ENCODE results near the gene IZUMO4. TPM values are rescaled to one million over a fixed set of nuclear protein-coding genes. Genes with fewer than 3 reads are reported as not detected.

IZUMO4 gene
- polyA plus RNA-seq, 4 donors, result 6.2 to 7.2 (median 7.0) TPM

DNA sequence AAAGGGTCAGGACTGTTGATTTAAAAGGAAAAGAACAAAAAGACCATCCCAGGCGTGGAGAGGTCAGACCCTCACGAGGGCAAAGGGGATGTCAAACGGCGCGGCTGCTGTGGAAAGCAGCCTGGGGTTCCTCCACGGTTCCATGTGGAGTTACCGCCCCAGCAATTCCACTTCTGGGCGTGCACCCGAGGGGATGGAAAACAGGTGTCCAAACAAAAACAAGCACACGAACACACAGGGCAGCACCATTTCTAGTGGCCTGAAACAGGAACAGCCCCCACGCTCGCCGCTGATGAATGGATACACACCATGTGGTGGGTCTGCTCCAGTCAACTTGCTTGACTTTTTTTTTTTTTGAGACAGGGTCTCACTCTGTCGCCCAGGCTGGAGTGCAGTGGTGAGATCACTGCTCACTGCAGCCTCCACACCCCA is 43.4 kb downstream of the IZUMO4 start:
- no peak for DNase-seq (ENCODE audit: low read depth in 4 of 4, low spot score in 3 of 4)

DNA sequence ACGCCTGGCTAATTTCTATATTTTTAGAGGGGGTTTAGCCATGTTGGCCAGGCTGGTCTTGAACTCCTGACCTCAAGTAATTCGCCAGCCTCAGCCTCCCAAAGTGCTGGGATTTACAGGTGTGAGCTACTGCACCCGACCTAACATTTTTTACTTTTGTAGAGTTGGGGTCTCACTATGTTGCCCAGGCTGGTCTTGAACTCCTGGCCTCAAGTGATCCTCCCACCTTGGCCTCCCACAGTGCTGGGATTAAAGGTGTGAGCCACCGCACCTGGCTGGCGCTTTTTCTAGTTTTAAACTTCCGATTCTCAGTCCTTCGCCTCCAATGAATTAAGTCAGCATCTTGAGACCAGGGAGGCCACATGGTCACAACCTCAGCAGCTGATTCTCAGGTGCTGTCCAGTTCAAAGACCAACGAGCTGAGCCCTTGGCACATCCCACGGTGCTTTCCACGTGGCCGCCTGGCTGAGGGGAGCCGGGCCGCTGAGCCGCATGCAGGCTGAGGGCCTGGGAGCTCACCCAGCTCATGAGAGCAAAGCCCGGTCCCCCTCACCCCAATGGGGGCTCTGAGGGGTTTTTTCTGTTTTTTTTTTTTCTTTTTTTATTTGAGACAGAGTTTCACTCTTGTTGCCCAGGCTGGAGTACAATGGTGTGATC is 45.6 kb downstream of the IZUMO4 start:
- DNase-seq (ENCODE audit: low read depth in 4 of 4, low spot score in 3 of 4), result no peak

- DNase-seq (ENCODE audit: low read depth in 4 of 4, low spot score in 3 of 4), result no peak
These were observed 47.5 kb downstream of the IZUMO4 start for GRCh38 chr19:2144190-2144589.

DNA sequence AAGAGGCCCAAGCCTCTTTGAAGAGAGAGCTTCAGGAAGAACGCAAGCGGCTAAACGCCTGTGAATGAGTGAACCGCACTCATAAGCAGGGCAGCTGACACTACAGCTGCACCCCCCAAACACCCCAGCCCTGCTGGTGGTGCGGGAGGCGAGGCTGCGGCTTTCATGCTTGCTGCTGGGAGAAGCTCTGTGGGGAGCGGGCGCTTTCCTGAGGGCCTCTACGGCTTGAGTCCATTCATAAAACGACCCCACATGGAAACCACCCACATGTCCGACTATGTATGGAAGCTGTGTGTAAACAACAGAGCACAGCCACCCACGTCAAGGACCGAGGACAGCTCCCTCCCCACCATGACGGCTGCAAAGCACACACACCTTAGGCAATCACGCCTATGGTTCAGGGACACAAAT is 49.1 kb downstream of the IZUMO4 start:
- no peak for DNase-seq (ENCODE audit: low read depth in 4 of 4, low spot score in 3 of 4)

DNA sequence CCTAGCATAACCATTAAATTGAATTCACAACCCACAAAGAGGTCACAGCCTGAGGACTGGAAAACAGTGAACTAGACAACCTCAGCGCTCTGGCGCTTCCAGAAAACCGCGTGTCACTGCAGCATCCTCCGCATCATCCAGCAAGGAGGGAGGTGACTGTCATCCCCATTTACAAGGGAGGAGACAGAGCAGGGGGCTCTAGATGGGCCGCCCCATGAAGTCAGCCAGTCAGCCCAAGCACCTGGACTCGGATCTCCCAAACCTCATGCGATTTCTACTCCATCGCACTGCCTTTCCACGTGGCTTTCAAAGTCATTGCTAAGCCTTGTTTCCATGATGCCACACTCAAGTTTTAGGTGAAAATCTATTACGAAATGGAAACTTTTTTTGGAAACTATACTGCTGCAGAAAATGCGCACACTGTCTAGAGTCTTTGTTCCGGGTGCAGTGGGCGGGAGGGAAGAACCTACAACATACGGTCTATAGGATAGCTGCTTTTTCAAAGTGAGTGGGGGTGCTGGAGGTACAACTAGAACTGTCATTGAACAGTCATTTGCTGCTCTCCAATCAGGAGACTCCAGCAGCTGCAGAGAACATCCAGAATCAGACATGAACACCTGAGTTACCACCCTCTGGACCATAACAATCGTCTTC is 51.9 kb downstream of the IZUMO4 start:
- no peak for DNase-seq (ENCODE audit: low read depth in 4 of 4, low spot score in 3 of 4)

Other genes with a start within 250 kb of the IZUMO4 start
- 10 to 100 TPM; 23.5 to 32.9 (median 25.1) TPM for gene REXO1, start 248.4 kb upstream of the IZUMO4 start, polyA plus RNA-seq (ENCODE audit: insufficient read length in 4 of 4)
- gene KLF16, start 233.3 kb upstream of the IZUMO4 start, polyA plus RNA-seq (ENCODE audit: insufficient read length in 4 of 4), result 10 to 100 TPM in 1 of 4 donors, 1 to 10 TPM in 3; 6.1 to 12.3 (median 7.1) TPM
- 10 to 100 TPM; 37.8 to 71.5 (median 40.0) TPM for gene ABHD17A, start 211.4 kb upstream of the IZUMO4 start, polyA plus RNA-seq (ENCODE audit: insufficient read length in 4 of 4)
- gene ADAT3, start 191.5 kb upstream of the IZUMO4 start, polyA plus RNA-seq (ENCODE audit: insufficient read length in 4 of 4), result 1 to 10 TPM; 1.8 to 4.4 (median 2.2) TPM
- gene SCAMP4, start 191.5 kb upstream of the IZUMO4 start, polyA plus RNA-seq (ENCODE audit: insufficient read length in 4 of 4), result 10 to 100 TPM; 58.1 to 80.5 (median 73.0) TPM
- 10 to 100 TPM; 51.2 to 73.3 (median 58.7) TPM for gene CSNK1G2, start 155.7 kb upstream of the IZUMO4 start, polyA plus RNA-seq (ENCODE audit: insufficient read length in 4 of 4)
- 100 to 1,000 TPM in 2 of 4 donors, 10 to 100 TPM in 2; 86.4 to 114 (median 100) TPM for gene BTBD2, start 81.2 kb upstream of the IZUMO4 start, polyA plus RNA-seq (ENCODE audit: insufficient read length in 4 of 4)
- 10 to 100 TPM; 62.2 to 94.8 (median 66.3) TPM for gene MKNK2, start 45.7 kb upstream of the IZUMO4 start, polyA plus RNA-seq (ENCODE audit: insufficient read length in 4 of 4)
- 10 to 100 TPM; 23.4 to 26.8 (median 25.1) TPM for gene MOB3A, start 589 bp upstream of the IZUMO4 start, polyA plus RNA-seq (ENCODE audit: insufficient read length in 4 of 4)
- gene AP3D1, start 54.7 kb downstream of the IZUMO4 start, polyA plus RNA-seq (ENCODE audit: insufficient read length in 4 of 4), result 100 to 1,000 TPM in 3 of 4 donors, 10 to 100 TPM in 1; 96.5 to 124 (median 111) TPM
- 10 to 100 TPM; 22.8 to 32.3 (median 26.3) TPM for gene DOT1L, start 67.0 kb downstream of the IZUMO4 start, polyA plus RNA-seq (ENCODE audit: insufficient read length in 4 of 4)
- gene PLEKHJ1, start 139.4 kb downstream of the IZUMO4 start, polyA plus RNA-seq (ENCODE audit: insufficient read length in 4 of 4), result 10 to 100 TPM; 58.4 to 91.2 (median 63.3) TPM
- gene SF3A2, start 139.9 kb downstream of the IZUMO4 start, polyA plus RNA-seq (ENCODE audit: insufficient read length in 4 of 4), result 10 to 100 TPM; 65.4 to 91.1 (median 73.2) TPM
- gene AMH, start 152.4 kb downstream of the IZUMO4 start, polyA plus RNA-seq (ENCODE audit: insufficient read length in 4 of 4), result 1 to 10 TPM; 1.7 to 4.0 (median 2.2) TPM
- under 1 TPM; 0.30 to 0.91 (median 0.45) TPM for gene JSRP1, start 159.5 kb downstream of the IZUMO4 start, polyA plus RNA-seq (ENCODE audit: insufficient read length in 4 of 4)
- under 1 TPM in 3 of 4 donors, not detected in 1; 0.06 to 0.08 (median 0.06) TPM for gene PEAK3, start 185.3 kb downstream of the IZUMO4 start, polyA plus RNA-seq (ENCODE audit: insufficient read length in 4 of 4)
- under 1 TPM in 1 of 4 donors, not detected in 3; 0.06 TPM for gene LINGO3, start 211.2 kb downstream of the IZUMO4 start, polyA plus RNA-seq (ENCODE audit: insufficient read length in 4 of 4)
- gene LSM7, start 231.7 kb downstream of the IZUMO4 start, polyA plus RNA-seq (ENCODE audit: insufficient read length in 4 of 4), result 100 to 1,000 TPM in 1 of 4 donors, 10 to 100 TPM in 3; 69.8 to 117 (median 73.1) TPM
- 10 to 100 TPM; 53.8 to 91.6 (median 59.9) TPM for gene SPPL2B, start 231.8 kb downstream of the IZUMO4 start, polyA plus RNA-seq (ENCODE audit: insufficient read length in 4 of 4)